Measurements from ENCODE around the gene SLC6A13. TPM values are rescaled to one million over a fixed set of nuclear protein-coding genes. Genes with fewer than 3 reads are reported as not detected.

SLC6A13 gene
- total and polyA plus RNA-seq, 2 of the 8 experiments (the other 6 are each of a cell fraction or from before 2014, with no cell fraction given): 0.03 TPM; not detected in 1

GRCh38 chr12:243381-243780, 19.3 kb downstream of the SLC6A13 start:
- CTCF ChIA-PET (ENCODE audit: partially characterized antibody): interaction anchor here (3.5 kb wide), 1 partner anchor 23 kb away, joined by 15 read pairs; no protein-coding TSS in a partner anchor

More at GRCh38 chr12:243381-243780, 19.3 kb downstream of the SLC6A13 start:
- Histone ChIP-seq H4K5ac (ENCODE audit: insufficient read length, low read depth, low read length) (no peak overlapping the region), H3K4me2 (ENCODE audit: insufficient read depth in 1 of 2, low read depth in 2 of 2, low read length in 2 of 2) (no peak overlapping the region), H3K14ac (ENCODE audit: insufficient read length) (no peak overlapping the region), H3K18ac (ENCODE audit: extremely low read depth, low read length) (no peak overlapping the region), H3K23ac (ENCODE audit: insufficient read length) (no peak overlapping the region), H3K9me3 (ENCODE audit: insufficient read depth in 2 of 2, low read depth in 1 of 2, low read length in 1 of 2) (peaks cover 2 to 6% of the 10 kb centered on the region in 2 experiments; a peak in 3 of 4 replicates), H2BK20ac (ENCODE audit: low read length) (no peak overlapping the region), H2BK12ac (ENCODE audit: low read depth, low read length) (no peak overlapping the region), H3K23me2 (ENCODE audit: low read depth, low read length) (no peaks in the 10 kb centered on the region), H2BK5ac (ENCODE audit: low read depth, low read length) (no peak overlapping the region), H3K4me1 (replicated peaks in 1 of 4; ENCODE audit: control insufficient read depth in 3 of 4, insufficient read depth in 4 of 4, low read length in 3 of 4) (no peaks in the 10 kb centered on the region), H2AK5ac (ENCODE audit: low read depth, low read length) (no peak overlapping the region), H3K9ac (replicated peaks in 1 of 4; ENCODE audit: extremely low read depth in 1 of 4, low read depth in 3 of 4, low read length in 3 of 4) (no peak overlapping the region), H3K4ac (replicated peaks; ENCODE audit: insufficient read length, low read depth, low read length) (no peak overlapping the region), H4K20me1 (replicated peaks in 1 of 2; ENCODE audit: control insufficient read depth in 1 of 2, insufficient read depth in 2 of 2, low read length in 2 of 2) (no peaks in the 10 kb centered on the region), H3K27me3 (replicated peaks in 1 of 4; ENCODE audit: control insufficient read depth in 3 of 4, extremely low read depth in 1 of 4, insufficient read depth in 3 of 4, low read length in 3 of 4) (no peaks in the 10 kb centered on the region), H3K79me2 (ENCODE audit: control insufficient read depth in 1 of 2, insufficient read depth in 2 of 2, low read length in 2 of 2) (no peaks in the 10 kb centered on the region), H3K56ac (replicated peaks; ENCODE audit: insufficient read length, low read depth, low read length) (no peak overlapping the region), H2BK120ac (replicated peaks; ENCODE audit: low read depth, low read length) (no peak overlapping the region), H3K36me3 (ENCODE audit: control insufficient read depth in 2 of 4, insufficient read depth in 4 of 4, low read length in 3 of 4) (no peaks in the 10 kb centered on the region), H2AFZ (ENCODE audit: low read length) (no peak overlapping the region), H3K4me3 (ENCODE audit: extremely low read depth in 1 of 4, insufficient read depth in 2 of 4, low read depth in 3 of 4, low read length in 4 of 4) (no peak overlapping the region), H3K27ac (ENCODE audit: low read depth, low read length) (no peak overlapping the region), H2BK15ac (ENCODE audit: low read length) (no peak overlapping the region), H4K8ac (ENCODE audit: extremely low read depth, insufficient read depth, low read length) (no peak overlapping the region), H4K91ac (replicated peaks; ENCODE audit: insufficient read length, low read length) (no peak overlapping the region), H3K79me1 (ENCODE audit: low read depth, low read length) (no peaks in the 10 kb centered on the region)
- TF ChIP-seq RAD21 (IDR thresholded peaks at IDR 0.05 in 1 of 2, conservative IDR thresholded peaks at IDR 0.05 in 1 of 2; ENCODE audit: low read depth in 2 of 2, low read length in 2 of 2) (no peak), SUZ12 (IDR thresholded peaks at IDR 0.05; ENCODE audit: low read length) (no peak), ASH2L (IDR thresholded peaks at IDR 0.05; ENCODE audit: low read length) (no peak), CTCF (IDR thresholded peaks at IDR 0.05; ENCODE audit: control extremely low read depth in 1 of 3, insufficient read depth in 1 of 3, low read depth in 1 of 3, low read length in 3 of 3) (no peak), FOSL1 (IDR thresholded peaks at IDR 0.05; ENCODE audit: insufficient read depth, low read depth, low read length) (no peak), EP300 (IDR thresholded peaks at IDR 0.05; ENCODE audit: borderline replicate concordance in 1 of 2, low read depth in 2 of 2, low read length in 2 of 2) (no peak), TAF7 (optimal IDR thresholded peaks at IDR 0.05; ENCODE audit: borderline replicate concordance, low read depth, low read length) (no peak), MAFK (IDR thresholded peaks at IDR 0.05; ENCODE audit: low read depth, low read length) (no peak)
- 84% methylated on average over 4 of the region's 4 CpGs; no CpG with 5 or more reads in 1 of the 2 experiments for WGBS, 2 experiments (ENCODE audit: extremely low coverage in 1 of 2, insufficient coverage in 1 of 2, insufficient read length in 1 of 2, insufficient replicate concordance in 2 of 2, low coverage in 1 of 2, low lambda C conversion rate in 2 of 2, missing lambda C conversion rate in 1 of 2)
- no peak for FAIRE-seq
- peak in 1 of 2 experiments; percentile 10 for DNase-seq (ENCODE audit: low read depth in 1 of 2, low spot score in 2 of 2)
- POLR2A ChIA-PET (ENCODE audit: partially characterized antibody): no interaction called here
